Stomach (tissue), 4 donors: ENCODE results near the gene WWOX.

Source experiments
- EP300 ChIP-seq: sonication (generic); formaldehyde crosslinking; IDR thresholded peaks from one replicate; pipeline ENCODE4 v1.6.1; 2017; ENCODE audit warnings: antibody characterized with exemption
- POLR2A ChIP-seq, 4 donors: fragments of 450-650 bp; IDR thresholded peaks; one replicate each; pipeline ENCODE4 v1.6.1; 2016; ENCODE audit warnings: antibody characterized with exemption in 4 of 4, control low read depth in 2 of 4, mild to moderate bottlenecking in 1 of 4, moderate library complexity in 1 of 4
- POLR2AphosphoS5 ChIP-seq, 3 donors: sonication (generic); formaldehyde crosslinking; IDR thresholded peaks; one replicate each; pipeline ENCODE4 v1.6.1; 2016; ENCODE audit warnings: antibody characterized with exemption in 3 of 3
- TF ChIP-seq, protein P1 (sequence below), 7 experiments: fragments of 450-650 bp in 4 of 7; fragments of 200-600 bp in 3 of 7; sonication (generic) in 3 of 7; IDR thresholded peaks; one replicate each; pipeline ENCODE4 v1.5.1; 2016 to 2019; ENCODE audit warnings: antibody characterized with exemption in 7 of 7, control low read depth in 2 of 7, mild to moderate bottlenecking in 1 of 7

DNA sequence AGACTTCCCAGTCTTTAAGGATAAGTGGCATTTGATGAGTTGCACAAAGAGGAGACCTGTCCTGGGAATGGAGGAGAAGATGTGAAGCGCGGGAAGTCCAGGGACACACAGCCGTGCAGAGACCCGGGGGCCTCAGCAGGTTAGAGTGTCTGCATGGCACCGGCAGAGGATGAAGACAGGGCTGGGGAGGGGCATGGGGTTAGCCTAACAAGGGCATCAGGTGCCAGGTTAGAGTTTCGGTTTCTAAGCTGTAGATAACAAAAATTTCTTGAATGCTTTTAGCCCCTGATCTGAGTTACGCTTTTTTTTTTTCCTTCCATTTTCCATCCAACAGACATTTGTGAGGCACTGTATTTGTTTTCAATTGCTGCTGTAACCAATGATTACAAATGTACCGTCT lies 906.8 kb downstream of the WWOX start:
- TF ChIP-seq, protein P1, sequence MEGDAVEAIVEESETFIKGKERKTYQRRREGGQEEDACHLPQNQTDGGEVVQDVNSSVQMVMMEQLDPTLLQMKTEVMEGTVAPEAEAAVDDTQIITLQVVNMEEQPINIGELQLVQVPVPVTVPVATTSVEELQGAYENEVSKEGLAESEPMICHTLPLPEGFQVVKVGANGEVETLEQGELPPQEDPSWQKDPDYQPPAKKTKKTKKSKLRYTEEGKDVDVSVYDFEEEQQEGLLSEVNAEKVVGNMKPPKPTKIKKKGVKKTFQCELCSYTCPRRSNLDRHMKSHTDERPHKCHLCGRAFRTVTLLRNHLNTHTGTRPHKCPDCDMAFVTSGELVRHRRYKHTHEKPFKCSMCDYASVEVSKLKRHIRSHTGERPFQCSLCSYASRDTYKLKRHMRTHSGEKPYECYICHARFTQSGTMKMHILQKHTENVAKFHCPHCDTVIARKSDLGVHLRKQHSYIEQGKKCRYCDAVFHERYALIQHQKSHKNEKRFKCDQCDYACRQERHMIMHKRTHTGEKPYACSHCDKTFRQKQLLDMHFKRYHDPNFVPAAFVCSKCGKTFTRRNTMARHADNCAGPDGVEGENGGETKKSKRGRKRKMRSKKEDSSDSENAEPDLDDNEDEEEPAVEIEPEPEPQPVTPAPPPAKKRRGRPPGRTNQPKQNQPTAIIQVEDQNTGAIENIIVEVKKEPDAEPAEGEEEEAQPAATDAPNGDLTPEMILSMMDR (IDR thresholded peaks at IDR 0.05): no peak
- TF ChIP-seq POLR2A (IDR thresholded peaks at IDR 0.05): no peak
- TF ChIP-seq POLR2AphosphoS5 (IDR thresholded peaks at IDR 0.05): no peak
- no peak for TF ChIP-seq EP300
